GM12891 (cell line): Measurements from ENCODE around the gene RUNX2.

Experiments
- POLR2A ChIP-seq: IDR thresholded peaks from 2 replicates; pipeline ENCODE4 v1.6.1; 2011; ENCODE audit warnings: low read depth, low read length, control low read depth
- POLR2AphosphoS5 ChIP-seq: IDR thresholded peaks from 2 replicates; pipeline ENCODE4 v1.6.1; 2011; ENCODE audit warnings: low read depth, low read length, control low read depth
- SPI1 ChIP-seq: IDR thresholded peaks from 2 replicates; pipeline ENCODE4 v1.6.1; 2011; ENCODE audit warnings: low read depth, low read length, control low read depth
- TAF1 ChIP-seq: IDR thresholded peaks from 2 replicates; pipeline ENCODE4 v1.6.1; 2011; ENCODE audit warnings: low read depth, low read length, control low read depth

- TF ChIP-seq POLR2AphosphoS5: no peak
- no peak for TF ChIP-seq TAF1
- TF ChIP-seq POLR2A: no peak
- no peak for TF ChIP-seq SPI1
Observed at GRCh38 chr6:45461486-45461885, 133.4 kb downstream of the RUNX2 start.
